GM20000 (cell line): ENCODE measurements around the gene GNG5.
"Not testable (repeated sequence)": the region's sequence is repeated elsewhere in the genome, so short reads cannot be mapped to it uniquely, and the experiment has no call there.

Source experiments
- DNase-seq: peaks from one replicate; pipeline ENCODE4 v3.0.0; 2012; ENCODE audit warnings: low spot score
- TF ChIP-seq, protein P1 (sequence below): IDR thresholded peaks from 2 replicates; pipeline ENCODE4 v1.5.1; 2012; ENCODE audit warnings: mild to moderate bottlenecking, control low read depth; ENCODE audit errors: extremely low read depth, missing control alignments

GNG5 gene

DNA sequence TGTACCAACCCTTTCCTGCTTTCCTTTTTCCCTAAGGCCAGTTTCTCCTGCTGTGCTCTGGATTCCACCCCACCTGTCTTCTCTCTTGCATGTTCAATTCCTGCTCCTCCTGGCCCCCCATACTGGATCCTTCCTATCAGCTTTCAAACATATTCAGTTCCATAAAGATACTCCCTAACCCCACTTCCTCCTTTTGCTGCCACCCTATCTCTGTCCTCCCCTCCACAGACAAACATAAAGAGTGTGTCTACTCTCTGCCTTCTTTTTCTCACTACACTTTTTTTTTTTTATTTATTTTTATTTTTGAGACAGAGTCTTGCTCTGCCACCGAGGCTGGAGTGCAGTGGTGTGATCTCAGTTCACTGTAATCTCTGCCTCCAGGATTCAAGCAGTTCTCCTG lies 44.3 kb downstream of the GNG5 start:
- TF ChIP-seq, protein P1, sequence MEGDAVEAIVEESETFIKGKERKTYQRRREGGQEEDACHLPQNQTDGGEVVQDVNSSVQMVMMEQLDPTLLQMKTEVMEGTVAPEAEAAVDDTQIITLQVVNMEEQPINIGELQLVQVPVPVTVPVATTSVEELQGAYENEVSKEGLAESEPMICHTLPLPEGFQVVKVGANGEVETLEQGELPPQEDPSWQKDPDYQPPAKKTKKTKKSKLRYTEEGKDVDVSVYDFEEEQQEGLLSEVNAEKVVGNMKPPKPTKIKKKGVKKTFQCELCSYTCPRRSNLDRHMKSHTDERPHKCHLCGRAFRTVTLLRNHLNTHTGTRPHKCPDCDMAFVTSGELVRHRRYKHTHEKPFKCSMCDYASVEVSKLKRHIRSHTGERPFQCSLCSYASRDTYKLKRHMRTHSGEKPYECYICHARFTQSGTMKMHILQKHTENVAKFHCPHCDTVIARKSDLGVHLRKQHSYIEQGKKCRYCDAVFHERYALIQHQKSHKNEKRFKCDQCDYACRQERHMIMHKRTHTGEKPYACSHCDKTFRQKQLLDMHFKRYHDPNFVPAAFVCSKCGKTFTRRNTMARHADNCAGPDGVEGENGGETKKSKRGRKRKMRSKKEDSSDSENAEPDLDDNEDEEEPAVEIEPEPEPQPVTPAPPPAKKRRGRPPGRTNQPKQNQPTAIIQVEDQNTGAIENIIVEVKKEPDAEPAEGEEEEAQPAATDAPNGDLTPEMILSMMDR, result no peak
- no peak for DNase-seq

- TF ChIP-seq, protein P1, result no peak
- DNase-seq, result no peak
Observed at GRCh38 chr1:84452436-84452835, 53.9 kb downstream of the GNG5 start.

GRCh38 chr1:84450910-84451309 lies 55.5 kb downstream of the GNG5 start:
- TF ChIP-seq, protein P1, result no peak
- DNase-seq, result no peak

- not testable (repeated sequence) for DNase-seq
Observed at GRCh38 chr1:84448704-84449103, 57.7 kb downstream of the GNG5 start.
